GM12891 (cell line): Measurements from ENCODE around the gene ME3.
"Not testable (repeated sequence)": the region's sequence is repeated elsewhere in the genome, so short reads cannot be mapped to it uniquely, and the experiment has no call there.

ENCODE experiments used
- DNase-seq: peaks from one replicate; pipeline ENCODE4 v3.0.0; 2011; ENCODE audit warnings: low spot score; ENCODE audit not compliant: insufficient read length
- FAIRE-seq: peaks from 2 replicates; lab custom pipeline; 2011; peaks lifted over from hg19 to GRCh38; lab: Jason Lieb, UNC
- PAX5 ChIP-seq: IDR thresholded peaks from 2 replicates; pipeline ENCODE4 v1.6.1; 2011; ENCODE audit warnings: low read length, moderate library complexity, mild to moderate bottlenecking; ENCODE audit not compliant: insufficient read depth, severe bottlenecking
- POLR2A ChIP-seq: IDR thresholded peaks from 2 replicates; pipeline ENCODE4 v1.6.1; 2011; ENCODE audit warnings: low read depth, low read length, control low read depth
- POLR2AphosphoS5 ChIP-seq: IDR thresholded peaks from 2 replicates; pipeline ENCODE4 v1.6.1; 2011; ENCODE audit warnings: low read depth, low read length, control low read depth
- POU2F2 ChIP-seq: IDR thresholded peaks from 2 replicates; pipeline ENCODE4 v1.6.1; 2011; ENCODE audit warnings: low read depth, mild to moderate bottlenecking, control low read depth, low read length, moderate library complexity
- SPI1 ChIP-seq: IDR thresholded peaks from 2 replicates; pipeline ENCODE4 v1.6.1; 2011; ENCODE audit warnings: low read depth, low read length, control low read depth
- TAF1 ChIP-seq: IDR thresholded peaks from 2 replicates; pipeline ENCODE4 v1.6.1; 2011; ENCODE audit warnings: low read depth, low read length, control low read depth

Gene ME3

GRCh38 chr11:86669424-86669823 is 3.0 kb downstream of the ME3 start:
- TF ChIP-seq SPI1 (no peak), POLR2AphosphoS5 (no peak), TAF1 (no peak), POU2F2 (no peak), PAX5 (no peak), POLR2A (no peak)
- FAIRE-seq: no peak

GRCh38 chr11:86668929-86669328 is 3.5 kb downstream of the ME3 start:
- no peak for FAIRE-seq
- DNase-seq: no peak
- TF ChIP-seq PAX5: no peak
- no peak for TF ChIP-seq POLR2AphosphoS5
- no peak for TF ChIP-seq TAF1
- no peak for TF ChIP-seq POU2F2
- no peak for TF ChIP-seq SPI1
- TF ChIP-seq POLR2A: no peak

More at GRCh38 chr11:86669424-86669823, 3.0 kb downstream of the ME3 start:
- DNase-seq: no peak

GRCh38 chr11:86666193-86666592 is 6.2 kb downstream of the ME3 start:
- DNase-seq (no peak), FAIRE-seq (no peak)
- TF ChIP-seq PAX5 (no peak), POLR2A (no peak), POU2F2 (no peak), SPI1 (no peak), TAF1 (no peak), POLR2AphosphoS5 (no peak)

GRCh38 chr11:86664930-86665329 is 7.5 kb downstream of the ME3 start:
- no peak for FAIRE-seq
- no peak for DNase-seq
- TF ChIP-seq SPI1: no peak
- no peak for TF ChIP-seq PAX5
- no peak for TF ChIP-seq POLR2AphosphoS5
- TF ChIP-seq POLR2A: no peak
- no peak for TF ChIP-seq POU2F2
- no peak for TF ChIP-seq TAF1

- no peak for DNase-seq
- no peak for FAIRE-seq
- TF ChIP-seq SPI1 (no peak), POLR2AphosphoS5 (no peak), POLR2A (no peak), PAX5 (no peak), TAF1 (no peak), POU2F2 (no peak)
Observed at GRCh38 chr11:86663761-86664160, 8.7 kb downstream of the ME3 start.

- no peak for DNase-seq
- TF ChIP-seq PAX5 (no peak), SPI1 (no peak), POU2F2 (no peak), POLR2A (no peak), TAF1 (no peak), POLR2AphosphoS5 (no peak)
- no peak for FAIRE-seq
Observed at GRCh38 chr11:86663291-86663690, 9.1 kb downstream of the ME3 start.

- no peak for TF ChIP-seq PAX5
- no peak for TF ChIP-seq POLR2AphosphoS5
- TF ChIP-seq SPI1: no peak
- TF ChIP-seq POLR2A: no peak
- FAIRE-seq (no peak), DNase-seq (no peak)
Observed at GRCh38 chr11:86660736-86661135, 11.7 kb downstream of the ME3 start.

GRCh38 chr11:86660088-86660487 is 12.3 kb downstream of the ME3 start:
- FAIRE-seq (no peak), DNase-seq (no peak)
- TF ChIP-seq PAX5 (no peak), TAF1 (no peak), POLR2AphosphoS5 (no peak), POU2F2 (no peak), POLR2A (no peak)

- no peak for FAIRE-seq
- TF ChIP-seq PAX5 (no peak), POLR2AphosphoS5 (no peak), POLR2A (no peak), POU2F2 (no peak), SPI1 (no peak), TAF1 (no peak)
- no peak for DNase-seq
Observed at GRCh38 chr11:86658534-86658933, 13.9 kb downstream of the ME3 start.

GRCh38 chr11:86645212-86645611 is 27.2 kb downstream of the ME3 start:
- not testable (repeated sequence) for DNase-seq, FAIRE-seq
